SH-SY5Y (cell line): ENCODE data around the gene TEX19.

Experiments used
- GATA2 ChIP-seq: IDR thresholded peaks from 2 replicates; pipeline ENCODE4 v1.6.1; 2011; ENCODE audit warnings: mild to moderate bottlenecking, low read depth, low read length
- GATA3 ChIP-seq: IDR thresholded peaks from 2 replicates; pipeline ENCODE4 v1.6.1; 2011; ENCODE audit warnings: low read depth, mild to moderate bottlenecking, low read length, moderate library complexity

- TF ChIP-seq GATA3 = no peak
- no peak for TF ChIP-seq GATA2
Measured at GRCh38 chr17:82318169-82318498, 40.9 kb upstream of the TEX19 start.
